Upper lobe of left lung (tissue), 4 donors: ENCODE measurements around the gene IL17RE.

Experiments used
- POLR2A ChIP-seq, 4 donors: fragments of 450-650 bp; IDR thresholded peaks; one replicate each; pipeline ENCODE4 v1.5.1; 2016 to 2017; ENCODE audit warnings: antibody characterized with exemption in 4 of 4, mild to moderate bottlenecking in 2 of 4
- TF ChIP-seq, protein P1 (sequence below), 6 experiments: fragments of 450-650 bp in 4 of 6; fragments of 200-600 bp in 2 of 6; sonication (generic) in 2 of 6; IDR thresholded peaks; one replicate each; pipeline ENCODE4 v1.5.1; 2016 to 2019; ENCODE audit warnings: antibody characterized with exemption in 6 of 6

DNA sequence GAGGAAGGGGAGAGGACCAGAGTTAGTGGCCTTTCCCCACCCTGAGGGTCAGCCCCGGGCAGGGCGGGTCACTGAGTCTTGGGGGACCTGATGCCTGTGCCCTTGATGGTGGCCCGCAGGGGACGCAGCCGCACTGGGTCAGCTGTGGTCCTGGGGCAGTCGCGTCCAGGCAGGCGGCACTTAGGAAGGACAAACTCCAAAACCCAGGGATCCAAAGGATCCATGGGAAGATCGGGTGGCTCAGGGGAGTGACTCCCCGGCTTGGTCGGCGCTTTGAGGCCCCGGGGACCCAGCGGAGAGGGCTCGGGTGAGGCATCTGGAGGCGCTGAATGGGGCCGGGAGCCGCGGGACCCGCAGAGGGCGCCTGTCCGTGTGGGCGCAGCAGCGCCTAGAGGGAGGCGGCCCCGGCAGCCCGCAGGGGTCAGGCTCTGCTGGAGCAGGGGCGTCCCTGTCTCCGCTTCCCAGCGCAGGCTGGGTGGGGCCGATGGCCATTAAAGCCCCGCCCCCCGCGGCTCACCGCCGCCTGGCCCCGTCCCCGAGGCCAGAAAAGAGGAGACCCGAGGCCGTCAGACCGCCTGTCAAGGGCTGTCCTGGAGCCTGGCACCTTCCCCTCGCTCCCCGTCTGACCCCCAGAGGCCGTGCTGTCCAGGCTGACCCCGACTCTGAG lies 40.1 kb upstream of the IL17RE start:
- TF ChIP-seq, protein P1, sequence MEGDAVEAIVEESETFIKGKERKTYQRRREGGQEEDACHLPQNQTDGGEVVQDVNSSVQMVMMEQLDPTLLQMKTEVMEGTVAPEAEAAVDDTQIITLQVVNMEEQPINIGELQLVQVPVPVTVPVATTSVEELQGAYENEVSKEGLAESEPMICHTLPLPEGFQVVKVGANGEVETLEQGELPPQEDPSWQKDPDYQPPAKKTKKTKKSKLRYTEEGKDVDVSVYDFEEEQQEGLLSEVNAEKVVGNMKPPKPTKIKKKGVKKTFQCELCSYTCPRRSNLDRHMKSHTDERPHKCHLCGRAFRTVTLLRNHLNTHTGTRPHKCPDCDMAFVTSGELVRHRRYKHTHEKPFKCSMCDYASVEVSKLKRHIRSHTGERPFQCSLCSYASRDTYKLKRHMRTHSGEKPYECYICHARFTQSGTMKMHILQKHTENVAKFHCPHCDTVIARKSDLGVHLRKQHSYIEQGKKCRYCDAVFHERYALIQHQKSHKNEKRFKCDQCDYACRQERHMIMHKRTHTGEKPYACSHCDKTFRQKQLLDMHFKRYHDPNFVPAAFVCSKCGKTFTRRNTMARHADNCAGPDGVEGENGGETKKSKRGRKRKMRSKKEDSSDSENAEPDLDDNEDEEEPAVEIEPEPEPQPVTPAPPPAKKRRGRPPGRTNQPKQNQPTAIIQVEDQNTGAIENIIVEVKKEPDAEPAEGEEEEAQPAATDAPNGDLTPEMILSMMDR (IDR thresholded peaks at IDR 0.05) = peak in 4 of 6 experiments; percentile 31 to 50 (median 40)
- no peak for TF ChIP-seq POLR2A (IDR thresholded peaks at IDR 0.05)
